ENCODE measurements around the gene ANGEL1. TPM values are rescaled to one million over a fixed set of nuclear protein-coding genes. Genes with fewer than 3 reads are reported as not detected.

The ANGEL1 gene
- total RNA-seq, 2 donors from 2014 or later = 14.6 to 15.4 TPM

DNA sequence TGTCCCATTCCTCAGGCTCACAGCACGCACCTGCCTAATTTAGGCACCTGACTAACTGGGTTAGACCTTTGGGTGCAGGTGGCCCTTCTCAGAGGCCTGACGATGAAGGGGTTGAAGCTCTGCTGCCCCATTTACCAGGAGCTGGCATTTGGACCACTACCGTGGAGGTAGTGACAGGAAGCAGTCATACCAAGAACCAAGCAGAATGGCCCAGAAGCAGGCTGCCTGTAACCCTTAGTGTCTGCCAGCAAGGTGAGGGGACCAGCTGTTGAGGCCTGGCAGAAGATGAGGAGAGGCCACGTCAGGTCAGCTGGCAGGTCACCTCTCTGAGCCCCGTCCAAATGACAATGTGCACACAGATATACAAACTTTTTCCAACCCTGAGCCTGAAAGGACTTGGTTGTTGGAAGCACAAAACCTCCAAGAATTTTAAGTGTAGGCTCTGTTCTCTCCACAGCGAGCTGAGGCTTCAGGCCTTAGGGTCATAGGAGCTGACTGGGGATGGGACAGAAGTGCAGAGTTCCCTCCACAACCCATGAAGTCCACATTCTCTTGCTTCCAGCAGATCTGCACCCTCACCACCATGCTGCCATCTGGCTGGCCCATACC, 28.3 kb downstream of the ANGEL1 start:
- Mint-ChIP-seq H3K36me3 (peaks cover 0 to 5% of the 10 kb centered on the region in 2 donors), H3K27ac (peak overlapping the region in 1 of 2 donors; percentile 26), H3K9me3 (no peaks in the 10 kb centered on the region)
- no peak for ATAC-seq
- no peak for DNase-seq (ENCODE audit: low spot score in 2 of 2)

DNA sequence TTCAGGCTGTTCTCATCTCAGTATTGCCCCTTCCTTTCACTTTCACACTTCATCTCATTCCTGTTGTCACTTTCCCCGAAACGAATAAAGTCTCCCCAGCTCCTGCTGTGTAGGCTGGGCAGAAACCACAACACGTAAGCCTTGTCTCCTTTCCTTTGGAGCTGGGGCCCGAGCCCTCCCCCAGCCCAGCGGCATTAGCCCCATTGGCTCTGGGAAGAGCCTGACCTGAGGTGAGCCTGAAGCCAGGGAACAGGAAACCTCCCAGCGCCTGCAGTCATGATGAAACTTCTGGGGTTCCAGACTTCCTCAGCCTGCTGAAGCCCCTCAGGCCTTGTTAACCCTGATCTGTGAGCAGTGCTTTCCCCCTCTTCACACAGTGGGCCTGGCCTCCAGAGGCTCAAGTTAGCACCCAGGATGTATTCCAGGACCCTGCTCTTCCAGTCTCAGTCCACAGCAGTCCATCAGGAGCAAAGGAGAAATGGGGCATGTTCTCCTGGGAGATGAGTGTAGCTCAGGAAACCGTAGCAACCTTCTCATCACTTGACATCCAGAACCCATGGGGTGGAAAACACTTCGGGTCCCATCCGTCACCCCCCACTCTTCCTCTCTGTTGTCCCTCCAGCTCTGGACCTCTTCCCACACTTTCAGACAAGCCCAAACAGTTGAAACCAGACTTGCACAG, 29.7 kb downstream of the ANGEL1 start:
- Mint-ChIP-seq H3K9me3 (no peaks in the 10 kb centered on the region), H3K27ac (peak overlapping the region; percentile 81 to 83), H3K36me3 (peaks cover 0 to 5% of the 10 kb centered on the region in 2 donors)
- ATAC-seq = peak; percentile 69 to 70
- no peak for DNase-seq (ENCODE audit: low spot score in 2 of 2)

DNA sequence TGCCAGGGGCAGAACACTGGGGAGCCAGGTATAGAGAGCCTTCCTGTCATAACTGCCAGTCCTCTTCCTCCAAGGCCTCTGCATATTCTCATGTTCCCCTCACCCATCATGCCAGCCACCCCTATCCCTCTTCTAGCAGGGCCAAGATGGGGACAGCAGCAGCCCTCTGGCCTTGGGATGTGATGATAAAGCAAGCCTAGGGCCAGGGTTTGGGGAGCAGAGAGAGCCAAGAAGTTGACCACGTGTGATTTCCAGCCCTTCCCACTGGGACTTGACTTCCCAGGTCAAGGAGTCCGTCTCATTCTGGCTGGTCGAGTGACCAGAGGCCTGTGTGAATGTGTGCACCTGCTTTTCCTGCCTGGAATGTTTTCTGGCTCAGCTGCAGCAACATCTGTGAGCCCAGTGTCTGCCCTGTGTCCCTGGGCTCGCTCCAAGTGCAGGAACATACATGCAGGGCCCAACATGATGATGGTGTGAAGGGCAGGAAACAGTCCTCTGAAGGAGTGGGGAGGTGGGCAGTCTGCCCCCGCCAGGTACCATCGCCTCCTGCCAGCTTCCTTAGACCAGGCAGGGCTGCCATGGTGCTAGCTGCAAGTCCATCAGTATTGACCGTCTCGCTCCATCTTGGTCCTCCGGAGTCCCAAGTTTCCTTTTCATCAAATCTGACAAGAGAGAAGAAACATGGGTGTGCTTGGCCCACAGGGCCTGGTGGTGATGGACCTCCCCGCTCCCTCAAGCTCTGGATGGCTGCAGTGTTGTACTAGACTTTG, 30.4 kb downstream of the ANGEL1 start:
- DNase-seq (ENCODE audit: low spot score in 2 of 2) (no peak), ATAC-seq (no peak)
- peak overlapping the region; percentile 81 to 83 for H3K27ac Mint-ChIP-seq

DNA sequence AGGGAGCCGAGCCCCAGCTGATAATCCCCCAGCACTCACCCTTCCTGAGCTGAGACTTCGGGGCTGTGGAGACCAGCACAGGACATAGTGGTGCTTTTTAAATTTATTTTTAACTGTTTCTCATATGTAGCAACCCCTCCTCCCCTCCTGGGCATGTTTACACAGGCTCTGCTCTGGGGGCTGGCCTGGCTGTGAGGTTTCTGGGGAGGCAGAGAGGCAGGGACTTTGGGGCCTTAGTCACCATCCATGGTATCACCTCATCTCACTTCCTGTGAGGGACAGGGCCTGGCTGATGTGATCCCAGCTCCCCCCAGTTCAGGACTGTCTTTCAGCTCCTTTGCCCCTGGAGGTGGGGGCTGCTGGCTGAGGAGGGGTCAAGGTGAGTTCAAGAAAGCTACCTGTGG, 31.0 kb downstream of the ANGEL1 start:
- no peak for DNase-seq (ENCODE audit: low spot score in 2 of 2)
- Mint-ChIP-seq H3K27ac (peak overlapping the region; percentile 50 to 83), H3K9me3 (no peaks in the 10 kb centered on the region), H3K36me3 (peaks cover 0 to 5% of the 10 kb centered on the region in 2 donors)
- ATAC-seq = peak in 1 of 2 donors; percentile 68

More for the DNA sequence above, 30.4 kb downstream of the ANGEL1 start:
- Mint-ChIP-seq H3K9me3 (no peaks in the 10 kb centered on the region), H3K36me3 (peaks cover 0 to 5% of the 10 kb centered on the region in 2 donors)

DNA sequence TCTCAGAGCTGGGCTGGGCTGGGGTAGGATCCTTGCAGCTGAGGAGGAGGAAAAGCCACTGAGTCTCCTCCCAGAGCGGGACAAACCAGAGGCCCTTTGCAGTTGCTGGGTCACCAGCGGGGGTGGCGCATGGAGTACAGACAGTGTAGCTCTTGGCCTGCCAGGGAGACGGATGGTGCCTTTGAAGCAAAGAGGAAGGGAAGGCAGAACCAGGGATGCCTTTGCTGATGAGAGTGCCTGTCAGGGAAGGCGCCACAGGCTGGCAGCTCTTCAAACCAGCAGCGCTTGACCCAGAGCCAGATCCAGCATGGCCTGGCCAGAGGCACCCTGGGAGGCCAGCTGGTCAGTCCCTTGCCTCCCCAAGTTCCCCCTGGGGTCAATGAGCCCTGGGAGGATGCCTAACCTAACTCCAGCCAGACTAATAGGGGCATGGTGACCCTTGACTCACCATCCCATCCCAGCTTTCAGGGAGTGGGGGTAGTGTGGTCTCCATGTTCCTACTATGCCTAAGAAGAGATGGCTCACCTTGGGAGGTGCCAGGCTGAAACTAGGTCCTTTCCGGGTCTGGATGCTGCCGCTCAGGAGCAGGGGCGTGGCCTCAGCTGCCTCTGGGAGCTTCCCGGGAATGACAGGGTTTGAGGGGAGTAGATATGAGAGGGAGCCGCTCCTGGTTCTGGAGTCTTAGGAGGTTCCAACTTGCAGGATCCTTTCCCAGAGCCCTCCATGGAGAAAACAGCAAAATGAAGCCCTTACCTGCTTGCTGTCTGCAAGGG, 31.6 kb downstream of the ANGEL1 start:
- no peaks in the 10 kb centered on the region for H3K9me3 Mint-ChIP-seq
- peak overlapping the region; percentile 83 to 93 for H3K27ac Mint-ChIP-seq
- DNase-seq (ENCODE audit: low spot score in 2 of 2) (no peak), ATAC-seq (no peak)
- H3K36me3 Mint-ChIP-seq = peaks cover 0 to 5% of the 10 kb centered on the region in 2 donors

DNA sequence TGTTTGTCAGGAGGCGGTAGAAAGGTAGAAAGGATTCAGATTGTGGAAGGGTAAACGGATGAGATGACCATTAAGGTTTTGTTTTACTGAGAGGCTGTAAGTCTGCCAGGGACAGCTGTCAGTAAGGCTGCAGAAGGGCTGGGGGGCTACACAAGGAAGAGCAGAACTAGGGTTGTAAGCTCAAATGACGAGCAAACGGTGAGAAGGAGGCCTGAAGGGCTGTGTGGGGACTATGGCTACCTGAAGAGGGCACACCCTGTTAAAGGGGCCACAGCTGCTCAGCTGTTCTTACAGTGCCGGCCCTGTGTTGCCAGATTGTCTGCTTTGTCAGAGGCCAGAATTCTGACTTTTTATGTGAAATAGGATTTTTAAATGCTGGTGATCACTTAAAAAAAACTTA, 32.3 kb downstream of the ANGEL1 start:
- H3K27ac Mint-ChIP-seq = peak overlapping the region; percentile 83 to 93
- H3K9me3 Mint-ChIP-seq = no peaks in the 10 kb centered on the region
- no peak for DNase-seq (ENCODE audit: low spot score in 2 of 2)

DNA sequence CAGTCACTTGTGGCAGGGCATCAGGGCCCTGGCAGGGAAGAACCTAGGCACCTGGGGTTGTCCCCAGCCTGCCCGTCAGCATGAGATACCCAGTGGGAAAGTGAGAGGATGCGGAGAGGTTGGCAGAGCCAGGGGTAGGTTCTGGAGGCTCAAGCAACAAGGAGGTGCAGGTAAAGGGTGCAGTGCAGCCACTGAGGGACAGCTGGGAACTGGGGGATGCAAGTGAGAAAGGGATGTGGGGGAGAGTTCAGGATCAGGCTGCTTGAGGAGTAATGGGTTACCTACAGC, 32.7 kb downstream of the ANGEL1 start:
- ATAC-seq (no peak), DNase-seq (ENCODE audit: low spot score in 2 of 2) (no peak)
- Mint-ChIP-seq H3K27ac (peak overlapping the region; percentile 83 to 93), H3K36me3 (peaks cover 0 to 5% of the 10 kb centered on the region in 2 donors), H3K9me3 (no peaks in the 10 kb centered on the region)

More for the DNA sequence above, 32.3 kb downstream of the ANGEL1 start:
- ATAC-seq = no peak
- peaks cover 0 to 5% of the 10 kb centered on the region in 2 donors for H3K36me3 Mint-ChIP-seq

DNA sequence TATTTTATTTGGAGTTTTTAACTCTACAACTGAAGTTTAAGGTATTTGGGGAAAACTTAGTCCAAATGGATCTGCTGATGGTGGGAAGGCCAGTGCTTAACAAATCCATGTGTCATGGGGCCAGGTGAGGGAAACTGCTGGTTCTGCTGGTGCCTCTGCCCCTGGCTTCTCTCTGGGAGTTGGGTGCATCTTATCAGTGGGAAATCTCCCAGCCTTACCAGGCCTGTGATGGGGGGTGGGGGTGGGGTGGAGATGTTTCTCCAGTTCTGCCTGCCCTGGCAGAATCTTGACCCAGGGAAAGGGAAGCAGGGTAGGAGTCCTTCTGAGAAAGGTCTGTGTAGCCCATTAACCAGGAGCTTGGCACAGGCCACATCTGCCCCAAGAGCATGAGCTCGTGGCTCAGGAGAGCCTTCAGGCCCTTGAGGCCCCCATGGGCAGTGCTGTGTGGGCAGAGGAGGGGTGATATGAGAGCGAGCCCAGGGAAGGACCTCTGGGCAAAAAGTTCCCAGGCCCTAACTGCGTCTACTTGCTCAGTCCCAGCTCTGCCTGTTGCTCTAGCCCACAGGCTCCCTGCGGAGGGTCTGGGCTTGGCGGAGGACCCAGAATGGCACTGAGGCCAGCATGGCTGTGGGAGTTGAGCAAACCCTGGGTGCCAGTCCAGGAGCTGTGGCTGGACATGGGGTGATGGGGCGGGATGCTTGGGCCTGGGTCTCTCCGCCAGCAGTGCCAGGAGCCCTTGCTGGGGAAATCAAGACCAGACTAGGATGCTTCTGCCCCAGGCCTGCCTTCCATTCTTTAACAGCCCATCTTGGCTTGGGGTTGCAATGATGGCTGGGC, 33.2 kb downstream of the ANGEL1 start:
- Mint-ChIP-seq H3K27ac (peak overlapping the region in 1 of 2 donors; percentile 83), H3K36me3 (peaks cover 0 to 5% of the 10 kb centered on the region in 2 donors), H3K9me3 (no peaks in the 10 kb centered on the region)
- DNase-seq (ENCODE audit: low spot score in 2 of 2) (no peak), ATAC-seq (no peak)

DNA sequence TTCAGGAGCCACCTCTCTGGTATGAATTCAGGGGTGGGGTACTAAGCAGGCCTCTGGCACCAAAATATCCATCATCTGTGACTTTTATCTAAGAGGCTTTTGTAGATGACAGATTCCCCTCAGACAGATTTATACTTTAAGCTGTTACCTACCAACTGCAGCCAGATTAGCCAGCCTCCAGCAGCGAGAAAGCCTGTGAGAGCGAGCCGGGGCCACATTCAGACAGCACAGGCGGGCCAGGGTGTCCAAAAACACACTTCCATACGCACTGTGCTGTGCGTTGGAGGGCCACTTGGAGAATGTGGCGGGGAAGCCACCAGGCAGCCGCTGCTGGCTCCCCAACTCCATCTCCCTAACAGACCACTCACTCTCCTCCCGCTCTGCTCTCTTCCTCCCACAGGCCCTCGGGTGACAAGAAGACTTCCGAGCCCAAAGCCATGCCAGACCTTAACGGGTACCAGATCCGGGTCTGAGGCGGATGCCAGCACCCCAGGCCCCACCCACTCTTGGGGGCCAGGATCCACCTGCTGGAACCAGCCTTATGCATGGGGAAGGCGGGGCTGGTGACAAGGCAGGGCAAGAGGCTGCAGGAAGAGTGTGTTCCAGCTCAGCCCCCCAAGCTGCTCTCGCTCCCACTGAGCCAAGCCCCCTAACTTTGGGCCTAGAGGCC, 34.0 kb downstream of the ANGEL1 start:
- DNase-seq (ENCODE audit: low spot score in 2 of 2) (no peak), ATAC-seq (no peak)
- no peaks in the 10 kb centered on the region for H3K9me3 Mint-ChIP-seq
- peak overlapping the region in 1 of 2 donors; percentile 36 for H3K27ac Mint-ChIP-seq
- H3K36me3 Mint-ChIP-seq = peaks cover 0 to 5% of the 10 kb centered on the region in 2 donors

DNA sequence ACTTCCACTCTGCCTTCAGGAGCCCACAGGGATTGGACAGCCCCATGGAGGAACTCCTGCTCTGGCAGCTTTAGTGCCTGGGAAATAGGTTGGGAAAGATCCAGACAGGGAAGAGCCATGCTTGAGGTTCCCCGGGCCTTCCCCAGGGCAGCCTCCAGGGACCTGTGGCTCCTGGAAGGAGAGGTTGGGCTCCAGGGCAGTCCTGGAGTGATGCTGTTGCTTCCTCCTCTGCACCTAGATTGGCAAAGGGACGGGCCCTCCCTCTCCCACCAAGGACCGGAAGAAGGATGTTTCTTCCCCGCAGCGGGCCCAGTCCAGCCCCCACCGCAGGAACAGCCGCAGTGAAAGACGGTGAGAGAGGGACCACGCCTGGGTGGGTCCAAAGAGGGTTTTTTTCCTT, 35.0 kb downstream of the ANGEL1 start:
- no peaks in the 10 kb centered on the region for H3K9me3 Mint-ChIP-seq
- no peak for ATAC-seq
- no peak overlapping the region for H3K27ac Mint-ChIP-seq
- H3K36me3 Mint-ChIP-seq = peaks cover 0 to 5% of the 10 kb centered on the region in 2 donors
- no peak for DNase-seq (ENCODE audit: low spot score in 2 of 2)

DNA sequence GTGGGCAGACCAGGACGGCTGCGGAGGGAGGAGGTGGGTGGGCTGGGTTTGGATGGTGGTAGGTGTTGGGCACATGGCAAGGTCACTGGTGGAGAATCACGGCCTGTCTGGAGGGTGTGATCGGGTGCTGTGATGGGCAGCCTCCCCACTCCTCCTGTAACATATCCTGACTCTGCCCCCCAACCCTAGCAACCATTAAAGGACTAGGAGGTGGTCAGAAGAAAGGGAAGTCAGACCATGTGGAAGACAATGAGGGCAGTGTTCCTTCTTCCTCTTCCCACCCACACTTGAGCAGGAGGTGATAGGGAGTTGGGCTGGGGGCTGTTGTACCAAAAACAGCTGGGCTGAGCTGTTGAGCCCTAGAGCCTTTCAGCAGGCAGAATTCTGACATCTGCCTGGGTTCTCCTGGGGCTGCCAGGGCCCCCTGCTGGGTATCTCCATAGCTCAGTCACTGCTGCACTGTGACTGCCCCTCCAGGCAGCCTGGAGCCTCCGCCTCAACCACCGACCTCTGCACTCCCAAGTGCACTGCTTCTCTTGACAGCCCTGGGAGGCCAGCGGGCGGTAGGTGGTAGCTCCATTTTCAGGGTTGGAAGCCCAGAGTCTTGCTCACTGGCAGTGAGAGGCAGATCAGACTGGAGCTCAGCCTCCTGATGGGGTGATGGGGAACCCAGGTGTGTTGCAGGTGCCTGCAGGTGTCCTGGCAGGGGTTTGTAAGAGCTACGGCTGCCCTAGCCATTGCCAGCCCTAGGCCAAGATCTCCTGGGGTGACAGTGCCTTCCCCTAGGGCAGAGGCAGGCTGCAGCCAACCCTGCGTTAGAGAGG, 36.0 kb downstream of the ANGEL1 start:
- no peak for DNase-seq (ENCODE audit: low spot score in 2 of 2)
- Mint-ChIP-seq H3K36me3 (peaks cover 0 to 5% of the 10 kb centered on the region in 2 donors), H3K9me3 (no peaks in the 10 kb centered on the region), H3K27ac (no peak overlapping the region)
- peak in 1 of 2 donors; percentile 32 for ATAC-seq

DNA sequence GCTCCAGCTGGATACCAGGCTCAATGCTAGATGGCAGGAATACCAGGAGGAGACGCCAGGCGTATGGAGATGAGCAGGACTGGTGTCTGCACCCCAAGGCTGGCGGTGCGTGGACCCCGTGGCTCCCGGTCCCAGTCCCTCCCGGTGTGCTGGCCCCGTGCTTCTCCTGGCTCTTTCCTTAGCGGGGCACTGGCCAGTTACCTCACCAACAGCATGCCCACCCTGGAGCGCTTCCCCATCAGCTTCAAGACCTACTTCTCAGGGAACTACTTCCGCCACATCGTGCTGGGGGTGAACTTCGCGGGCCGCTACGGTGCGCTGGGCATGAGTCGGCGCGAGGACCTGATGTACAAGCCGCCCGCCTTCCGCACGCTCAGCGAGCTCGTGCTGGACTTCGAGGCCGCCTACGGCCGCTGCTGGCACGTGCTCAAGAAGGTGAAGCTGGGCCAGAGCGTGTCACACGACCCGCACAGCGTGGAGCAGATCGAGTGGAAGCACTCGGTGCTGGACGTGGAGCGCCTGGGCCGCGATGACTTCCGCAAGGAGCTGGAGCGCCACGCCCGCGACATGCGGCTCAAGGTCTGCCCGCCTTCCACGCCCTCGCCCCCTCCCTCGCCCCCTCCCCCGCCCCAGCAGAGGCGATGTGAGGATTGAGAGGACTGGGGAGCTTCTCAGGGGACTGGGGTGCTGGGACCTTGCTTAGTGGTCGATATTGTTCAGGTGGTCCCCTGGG, 36.8 kb downstream of the ANGEL1 start:
- peaks cover 0 to 5% of the 10 kb centered on the region in 2 donors for H3K36me3 Mint-ChIP-seq
- ATAC-seq = no peak
- H3K9me3 Mint-ChIP-seq = no peaks in the 10 kb centered on the region
- no peak for DNase-seq (ENCODE audit: low spot score in 2 of 2)
- no peak overlapping the region for H3K27ac Mint-ChIP-seq

DNA sequence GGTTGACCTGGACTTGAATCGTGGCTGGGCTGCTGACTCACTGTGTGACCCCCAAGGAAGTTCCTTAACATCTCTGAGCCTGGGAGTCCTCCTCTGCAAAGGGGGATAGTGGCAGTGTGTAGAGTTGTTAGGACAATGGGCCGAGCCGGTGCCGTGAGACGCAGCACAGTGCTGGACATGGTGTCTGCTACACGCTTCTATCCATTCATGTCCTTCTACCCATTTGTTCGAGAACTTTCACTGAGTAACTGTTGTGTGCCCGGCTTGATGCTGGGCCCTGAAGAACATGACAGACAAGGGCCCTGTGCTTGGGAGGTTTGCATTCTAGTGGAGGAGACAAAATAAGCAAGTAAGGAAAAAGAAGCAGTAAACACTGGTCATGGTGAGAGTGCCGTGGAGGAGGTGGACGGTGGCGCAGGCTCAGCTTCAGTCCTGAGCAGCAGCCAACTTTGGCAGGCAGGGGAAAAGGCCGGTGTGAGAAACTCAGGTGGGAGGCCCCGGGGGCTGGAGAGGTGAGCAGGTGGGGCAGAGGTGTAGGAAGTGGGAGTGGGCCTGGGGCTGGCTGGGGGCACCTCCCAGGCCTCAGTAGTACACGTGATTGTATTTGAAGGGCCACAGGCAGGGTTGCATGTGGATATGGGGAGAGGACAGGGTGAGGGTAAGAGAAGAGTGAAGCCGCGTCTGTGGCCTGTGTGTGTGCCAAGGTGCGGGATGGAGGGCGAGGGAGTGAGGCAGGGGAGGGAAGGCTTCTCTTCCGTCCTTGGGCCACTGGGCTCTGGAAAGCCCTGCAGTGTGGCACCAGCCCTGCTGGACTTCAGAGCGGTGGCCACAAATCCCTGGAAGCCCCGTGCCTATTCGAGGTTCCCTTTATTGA, 37.6 kb downstream of the ANGEL1 start:
- Mint-ChIP-seq H3K27ac (peak overlapping the region in 1 of 2 donors; percentile 14), H3K36me3 (no peaks in the 10 kb centered on the region)
- ATAC-seq = no peak

More for the DNA sequence above, 37.6 kb downstream of the ANGEL1 start:
- no peaks in the 10 kb centered on the region for H3K9me3 Mint-ChIP-seq
- no peak for DNase-seq (ENCODE audit: low spot score in 2 of 2)
